ENCODE data around the gene COLEC12. TPM values are rescaled to one million over a fixed set of nuclear protein-coding genes. Genes with fewer than 3 reads are reported as not detected.

The COLEC12 gene
- total RNA-seq, 1 donor from 2014 or later, result 7.3 TPM

DNA sequence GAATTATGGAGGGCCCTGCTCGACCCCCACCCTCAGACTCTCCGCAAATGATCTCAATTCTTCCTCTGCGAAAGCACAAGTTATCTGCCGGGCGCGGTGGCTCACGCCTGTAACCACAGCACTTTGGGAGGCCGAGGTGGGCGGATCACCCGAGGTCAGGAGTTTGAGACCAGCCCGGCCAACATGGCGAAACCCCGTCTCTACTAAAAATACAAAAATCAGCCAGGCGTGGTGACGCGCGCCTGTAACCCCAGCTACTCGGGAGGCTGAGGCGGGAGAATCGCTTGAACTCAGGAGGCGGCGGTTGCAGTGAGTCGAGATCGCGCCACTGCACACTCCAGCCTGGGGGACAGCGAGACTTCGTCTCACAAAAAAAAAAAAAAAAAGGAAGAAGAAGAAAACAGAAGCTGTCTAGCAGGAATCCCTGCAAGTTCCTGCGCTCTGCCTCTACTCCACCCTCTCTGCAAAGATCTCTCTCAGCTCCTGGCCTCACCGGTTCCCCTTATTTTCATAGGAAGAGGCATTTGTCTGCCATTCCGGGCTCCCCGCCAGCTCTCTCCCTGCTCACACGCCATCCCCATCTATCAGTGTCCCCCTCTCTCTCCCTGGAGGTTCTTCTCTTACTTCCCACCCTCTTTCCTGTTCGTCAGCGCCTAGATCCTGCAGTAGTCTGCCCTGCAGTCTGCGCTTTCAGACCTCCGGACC is 13.5 kb upstream of the COLEC12 start:
- intact Hi-C loops (cut with micrococcal nuclease), result no loop called here
- TF ChIP-seq, protein P1, sequence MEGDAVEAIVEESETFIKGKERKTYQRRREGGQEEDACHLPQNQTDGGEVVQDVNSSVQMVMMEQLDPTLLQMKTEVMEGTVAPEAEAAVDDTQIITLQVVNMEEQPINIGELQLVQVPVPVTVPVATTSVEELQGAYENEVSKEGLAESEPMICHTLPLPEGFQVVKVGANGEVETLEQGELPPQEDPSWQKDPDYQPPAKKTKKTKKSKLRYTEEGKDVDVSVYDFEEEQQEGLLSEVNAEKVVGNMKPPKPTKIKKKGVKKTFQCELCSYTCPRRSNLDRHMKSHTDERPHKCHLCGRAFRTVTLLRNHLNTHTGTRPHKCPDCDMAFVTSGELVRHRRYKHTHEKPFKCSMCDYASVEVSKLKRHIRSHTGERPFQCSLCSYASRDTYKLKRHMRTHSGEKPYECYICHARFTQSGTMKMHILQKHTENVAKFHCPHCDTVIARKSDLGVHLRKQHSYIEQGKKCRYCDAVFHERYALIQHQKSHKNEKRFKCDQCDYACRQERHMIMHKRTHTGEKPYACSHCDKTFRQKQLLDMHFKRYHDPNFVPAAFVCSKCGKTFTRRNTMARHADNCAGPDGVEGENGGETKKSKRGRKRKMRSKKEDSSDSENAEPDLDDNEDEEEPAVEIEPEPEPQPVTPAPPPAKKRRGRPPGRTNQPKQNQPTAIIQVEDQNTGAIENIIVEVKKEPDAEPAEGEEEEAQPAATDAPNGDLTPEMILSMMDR (IDR thresholded peaks at IDR 0.05; ENCODE audit: borderline replicate concordance), result no peak
- DNase-seq, result no peak

GRCh38 chr18:512957-513356 is 12.5 kb upstream of the COLEC12 start:
- intact Hi-C loops (cut with micrococcal nuclease), result no loop called here
- Histone ChIP-seq H3K9me3 (replicated peaks) (no peaks in the 10 kb centered on the region), H3K4me3 (no peak overlapping the region), H3K36me3 (no peaks in the 10 kb centered on the region), H3K27ac (replicated peaks) (no peak overlapping the region), H3K27me3 (ENCODE audit: low read depth) (no peaks in the 10 kb centered on the region), H3K4me1 (no peaks in the 10 kb centered on the region)
- no peak for DNase-seq
- TF ChIP-seq, protein P1 (IDR thresholded peaks at IDR 0.05; ENCODE audit: borderline replicate concordance), result no peak

More for the DNA sequence above, 13.5 kb upstream of the COLEC12 start:
- no peak overlapping the region for H3K27ac ChIP-seq (replicated peaks)
- H3K9me3 ChIP-seq (replicated peaks), result no peaks in the 10 kb centered on the region
- no peaks in the 10 kb centered on the region for H3K27me3 ChIP-seq (ENCODE audit: low read depth)
- H3K36me3 ChIP-seq, result no peaks in the 10 kb centered on the region
- H3K4me1 ChIP-seq, result peaks cover 4% of the 10 kb centered on the region
- no peak overlapping the region for H3K4me3 ChIP-seq

DNA sequence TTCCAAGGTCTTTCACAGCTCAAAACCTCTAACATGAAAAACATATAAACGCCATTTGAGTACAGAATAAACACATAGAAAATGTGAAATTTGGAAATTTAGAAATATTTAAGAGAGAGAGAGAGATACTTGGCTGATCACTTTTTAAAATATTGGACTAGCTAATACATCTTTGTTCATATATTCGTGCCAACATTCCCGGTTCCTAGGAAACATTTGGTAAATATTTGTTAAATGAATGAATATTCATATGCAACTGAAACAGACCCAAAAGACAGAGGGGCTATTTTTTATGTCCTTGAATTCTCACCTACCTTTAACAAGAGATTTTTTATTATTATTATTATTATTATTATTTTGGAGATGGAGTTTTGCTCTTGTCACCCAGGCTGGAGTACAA is 8.3 kb upstream of the COLEC12 start:
- no peak overlapping the region for H3K27ac ChIP-seq (replicated peaks)
- intact Hi-C loops (cut with micrococcal nuclease), result no loop called here
- H3K9me3 ChIP-seq (replicated peaks), result no peaks in the 10 kb centered on the region
- no peak for DNase-seq
- no peak overlapping the region for H3K4me3 ChIP-seq
- no peaks in the 10 kb centered on the region for H3K4me1 ChIP-seq
- H3K27me3 ChIP-seq (ENCODE audit: low read depth), result peaks cover 5% of the 10 kb centered on the region
- TF ChIP-seq, protein P1 (IDR thresholded peaks at IDR 0.05; ENCODE audit: borderline replicate concordance), result no peak
- no peaks in the 10 kb centered on the region for H3K36me3 ChIP-seq

- Histone ChIP-seq H3K36me3 (no peaks in the 10 kb centered on the region), H3K4me1 (no peaks in the 10 kb centered on the region), H3K4me3 (no peak overlapping the region), H3K27me3 (ENCODE audit: low read depth) (peaks cover 13% of the 10 kb centered on the region), H3K9me3 (replicated peaks) (no peaks in the 10 kb centered on the region), H3K27ac (replicated peaks) (no peak overlapping the region)
- no peak for DNase-seq
- TF ChIP-seq, protein P1 (IDR thresholded peaks at IDR 0.05; ENCODE audit: borderline replicate concordance), result no peak
- intact Hi-C loops (cut with micrococcal nuclease), result no loop called here
Measured at GRCh38 chr18:507636-508035, 7.1 kb upstream of the COLEC12 start.

DNA sequence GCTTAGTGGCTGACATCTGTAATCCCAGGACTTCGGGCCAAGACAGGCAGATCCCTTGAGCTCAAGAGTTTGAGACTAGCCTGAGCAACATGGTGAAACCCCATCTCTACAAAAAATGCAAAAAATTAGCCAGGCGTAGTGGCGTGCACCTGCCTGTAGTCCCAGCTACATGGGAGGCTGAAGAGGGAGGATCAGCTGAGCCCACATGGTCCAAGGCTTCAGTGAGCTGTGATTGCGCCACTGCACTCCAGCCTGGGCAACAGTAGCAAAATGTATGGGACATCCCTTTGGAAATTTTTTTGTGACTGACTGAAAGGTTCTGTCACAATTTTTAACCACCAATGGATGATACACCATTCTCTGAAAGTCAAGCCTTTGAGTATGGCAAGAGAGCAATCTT is 6.3 kb upstream of the COLEC12 start:
- TF ChIP-seq, protein P1 (IDR thresholded peaks at IDR 0.05; ENCODE audit: borderline replicate concordance), result no peak
- H3K4me3 ChIP-seq, result no peak overlapping the region
- no peak for DNase-seq
- H3K4me1 ChIP-seq, result no peaks in the 10 kb centered on the region
- H3K27me3 ChIP-seq (ENCODE audit: low read depth), result peaks cover 21% of the 10 kb centered on the region
- intact Hi-C loops (cut with micrococcal nuclease), result no loop called here
- no peaks in the 10 kb centered on the region for H3K36me3 ChIP-seq
- H3K27ac ChIP-seq (replicated peaks), result no peak overlapping the region
- no peaks in the 10 kb centered on the region for H3K9me3 ChIP-seq (replicated peaks)
